ENCODE data around the gene NTHL1. TPM values are rescaled to one million over a fixed set of nuclear protein-coding genes. Genes with fewer than 3 reads are reported as not detected.

The NTHL1 gene
- total and polyA plus RNA-seq, 9 of the 15 experiments (the other 6 are each of a cell fraction or from before 2014, with no cell fraction given), result 1.1 to 58.8 (median 17.6) TPM

DNA sequence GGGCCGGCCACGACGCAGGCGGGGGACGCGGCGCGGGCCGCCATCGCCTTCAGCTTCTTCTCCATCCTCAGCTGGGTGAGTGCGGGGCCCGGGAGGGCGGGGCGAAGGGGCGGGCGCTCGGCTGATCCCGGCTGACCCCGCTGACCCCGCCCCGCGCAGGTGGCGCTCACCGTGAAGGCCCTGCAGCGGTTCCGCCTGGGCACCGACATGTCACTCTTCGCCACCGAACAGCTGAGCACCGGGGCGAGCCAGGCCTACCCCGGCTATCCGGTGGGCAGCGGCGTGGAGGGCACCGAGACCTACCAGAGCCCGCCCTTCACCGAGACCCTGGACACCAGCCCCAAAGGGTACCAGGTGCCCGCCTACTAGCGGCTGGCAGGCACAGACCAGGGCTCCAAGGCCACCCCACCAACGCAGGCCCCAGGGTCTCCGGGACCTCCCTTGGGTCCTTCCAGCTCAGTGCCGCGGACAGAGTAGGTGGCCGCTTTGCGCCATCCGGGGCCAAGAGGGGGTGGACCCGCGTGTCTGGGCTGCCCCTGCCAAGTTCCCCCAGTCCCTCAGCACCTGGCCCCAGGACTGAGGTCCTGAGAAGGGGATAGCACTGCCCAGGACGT is 54.8 kb downstream of the NTHL1 start (continued):
- TF ChIP-seq ZNF561 (CRISPR knock-in tag; conservative IDR thresholded peaks at IDR 0.05) (no peak), ZNF584 (CRISPR knock-in tag; IDR thresholded peaks at IDR 0.05; ENCODE audit: low read depth) (no peak), EP300 (IDR thresholded peaks at IDR 0.05; ENCODE audit: low read length) (no peak), ZNF79 (CRISPR knock-in tag; IDR thresholded peaks at IDR 0.05; ENCODE audit: low read depth) (no peak), EGR1 (conservative IDR thresholded peaks at IDR 0.05) (no peak), SMAD2 (IDR thresholded peaks at IDR 0.05; ENCODE audit: low read depth, low read length) (no peak), ZNF785 (CRISPR knock-in tag; IDR thresholded peaks at IDR 0.05) (no peak), BRCA1 (IDR thresholded peaks at IDR 0.05) (no peak), BRCA1 (CRISPR knock-in tag; IDR thresholded peaks at IDR 0.05) (no peak)
- TF ChIP-seq, protein P1, sequence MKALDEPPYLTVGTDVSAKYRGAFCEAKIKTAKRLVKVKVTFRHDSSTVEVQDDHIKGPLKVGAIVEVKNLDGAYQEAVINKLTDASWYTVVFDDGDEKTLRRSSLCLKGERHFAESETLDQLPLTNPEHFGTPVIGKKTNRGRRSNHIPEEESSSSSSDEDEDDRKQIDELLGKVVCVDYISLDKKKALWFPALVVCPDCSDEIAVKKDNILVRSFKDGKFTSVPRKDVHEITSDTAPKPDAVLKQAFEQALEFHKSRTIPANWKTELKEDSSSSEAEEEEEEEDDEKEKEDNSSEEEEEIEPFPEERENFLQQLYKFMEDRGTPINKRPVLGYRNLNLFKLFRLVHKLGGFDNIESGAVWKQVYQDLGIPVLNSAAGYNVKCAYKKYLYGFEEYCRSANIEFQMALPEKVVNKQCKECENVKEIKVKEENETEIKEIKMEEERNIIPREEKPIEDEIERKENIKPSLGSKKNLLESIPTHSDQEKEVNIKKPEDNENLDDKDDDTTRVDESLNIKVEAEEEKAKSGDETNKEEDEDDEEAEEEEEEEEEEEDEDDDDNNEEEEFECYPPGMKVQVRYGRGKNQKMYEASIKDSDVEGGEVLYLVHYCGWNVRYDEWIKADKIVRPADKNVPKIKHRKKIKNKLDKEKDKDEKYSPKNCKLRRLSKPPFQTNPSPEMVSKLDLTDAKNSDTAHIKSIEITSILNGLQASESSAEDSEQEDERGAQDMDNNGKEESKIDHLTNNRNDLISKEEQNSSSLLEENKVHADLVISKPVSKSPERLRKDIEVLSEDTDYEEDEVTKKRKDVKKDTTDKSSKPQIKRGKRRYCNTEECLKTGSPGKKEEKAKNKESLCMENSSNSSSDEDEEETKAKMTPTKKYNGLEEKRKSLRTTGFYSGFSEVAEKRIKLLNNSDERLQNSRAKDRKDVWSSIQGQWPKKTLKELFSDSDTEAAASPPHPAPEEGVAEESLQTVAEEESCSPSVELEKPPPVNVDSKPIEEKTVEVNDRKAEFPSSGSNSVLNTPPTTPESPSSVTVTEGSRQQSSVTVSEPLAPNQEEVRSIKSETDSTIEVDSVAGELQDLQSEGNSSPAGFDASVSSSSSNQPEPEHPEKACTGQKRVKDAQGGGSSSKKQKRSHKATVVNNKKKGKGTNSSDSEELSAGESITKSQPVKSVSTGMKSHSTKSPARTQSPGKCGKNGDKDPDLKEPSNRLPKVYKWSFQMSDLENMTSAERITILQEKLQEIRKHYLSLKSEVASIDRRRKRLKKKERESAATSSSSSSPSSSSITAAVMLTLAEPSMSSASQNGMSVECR (CRISPR knock-in tag; IDR thresholded peaks at IDR 0.05), result peak; percentile 61; the same call in 1 of the 2 replicates
- TF ChIP-seq, protein P2, sequence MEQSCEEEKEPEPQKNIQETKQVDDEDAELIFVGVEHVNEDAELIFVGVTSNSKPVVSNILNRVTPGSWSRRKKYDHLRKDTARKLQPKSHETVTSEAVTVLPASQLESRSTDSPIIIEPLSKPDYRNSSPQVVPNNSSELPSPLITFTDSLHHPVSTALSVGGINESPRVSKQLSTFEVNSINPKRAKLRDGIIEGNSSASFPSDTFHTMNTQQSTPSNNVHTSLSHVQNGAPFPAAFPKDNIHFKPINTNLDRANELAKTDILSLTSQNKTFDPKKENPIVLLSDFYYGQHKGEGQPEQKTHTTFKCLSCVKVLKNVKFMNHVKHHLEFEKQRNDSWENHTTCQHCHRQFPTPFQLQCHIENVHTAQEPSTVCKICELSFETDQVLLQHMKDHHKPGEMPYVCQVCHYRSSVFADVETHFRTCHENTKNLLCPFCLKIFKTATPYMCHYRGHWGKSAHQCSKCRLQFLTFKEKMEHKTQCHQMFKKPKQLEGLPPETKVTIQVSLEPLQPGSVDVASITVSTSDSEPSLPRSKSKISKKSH (CRISPR knock-in tag; IDR thresholded peaks at IDR 0.05), result no peak
- TF ChIP-seq, protein P3, sequence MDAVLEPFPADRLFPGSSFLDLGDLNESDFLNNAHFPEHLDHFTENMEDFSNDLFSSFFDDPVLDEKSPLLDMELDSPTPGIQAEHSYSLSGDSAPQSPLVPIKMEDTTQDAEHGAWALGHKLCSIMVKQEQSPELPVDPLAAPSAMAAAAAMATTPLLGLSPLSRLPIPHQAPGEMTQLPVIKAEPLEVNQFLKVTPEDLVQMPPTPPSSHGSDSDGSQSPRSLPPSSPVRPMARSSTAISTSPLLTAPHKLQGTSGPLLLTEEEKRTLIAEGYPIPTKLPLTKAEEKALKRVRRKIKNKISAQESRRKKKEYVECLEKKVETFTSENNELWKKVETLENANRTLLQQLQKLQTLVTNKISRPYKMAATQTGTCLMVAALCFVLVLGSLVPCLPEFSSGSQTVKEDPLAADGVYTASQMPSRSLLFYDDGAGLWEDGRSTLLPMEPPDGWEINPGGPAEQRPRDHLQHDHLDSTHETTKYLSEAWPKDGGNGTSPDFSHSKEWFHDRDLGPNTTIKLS (IDR thresholded peaks at IDR 0.05; ENCODE audit: borderline replicate concordance, low read depth), result peak; percentile 68; the same call in 1 of the 2 replicates

Measured in K562 (cell line).